ENCODE measurements around the gene GCSAM. TPM values are rescaled to one million over a fixed set of nuclear protein-coding genes. Genes with fewer than 3 reads are reported as not detected.

GCSAM gene
- total and polyA plus RNA-seq, 2 donors (not counting 3 experiments of a cell fraction or from before 2014, with no cell fraction given), result not detected

GRCh38 chr3:112085735-112086075, 47.3 kb downstream of the GCSAM start:
- peak overlapping the region; percentile 42 for H2AFZ ChIP-seq (ENCODE audit: low read depth, low read length)
- H3K27ac ChIP-seq (ENCODE audit: insufficient read depth, low read depth, low read length), result no peak overlapping the region
- intact Hi-C loops (cut with micrococcal nuclease) (no loop called here), dilution Hi-C loops (cut with MboI; ENCODE audit: extremely low pct_ligation_motif_present, low sequenced_read_pairs) (no loop called here)
- no peaks in the 10 kb centered on the region for H3K79me2 ChIP-seq (ENCODE audit: control insufficient read depth, insufficient read depth, low read length)
- FAIRE-seq (peak; percentile 53), DNase-seq (ENCODE audit: low read depth, low spot score) (no peak)
- peak overlapping the region; percentile 74 for H3K4me2 ChIP-seq (ENCODE audit: insufficient read depth, low read length)
- no peak overlapping the region for H3K9ac ChIP-seq (replicated peaks; ENCODE audit: extremely low read depth, insufficient read depth, low read length)
- H3K9me1 ChIP-seq (replicated peaks; ENCODE audit: control insufficient read depth, extremely low read depth, insufficient read depth, low read length), result no peaks in the 10 kb centered on the region
- no peaks in the 10 kb centered on the region for H4K20me1 ChIP-seq (replicated peaks; ENCODE audit: control insufficient read depth, extremely low read depth, insufficient read depth, low read length)
- TF ChIP-seq FOS (IDR thresholded peaks at IDR 0.05; ENCODE audit: borderline replicate concordance, insufficient read depth, low read length) (no peak), JUN (IDR thresholded peaks at IDR 0.05; ENCODE audit: borderline replicate concordance, insufficient read depth, insufficient read length, low read depth) (no peak), MAX (IDR thresholded peaks at IDR 0.05; ENCODE audit: insufficient read depth, insufficient read length) (no peak), CTCF (IDR thresholded peaks at IDR 0.05; ENCODE audit: extremely low read depth in 1 of 2, insufficient read depth in 1 of 2, low read depth in 1 of 2, low read length in 2 of 2) (no peak), MYC (IDR thresholded peaks at IDR 0.05; ENCODE audit: low read depth, low read length) (no peak), EZH2 (IDR thresholded peaks at IDR 0.05; ENCODE audit: borderline replicate concordance, low read depth, low read length, severe bottlenecking) (no peak), POLR2AphosphoS5 (IDR thresholded peaks at IDR 0.05; ENCODE audit: insufficient read depth, low read depth, low read length) (no peak), POLR2A (IDR thresholded peaks at IDR 0.05; ENCODE audit: low read depth, low read length) (no peak), GATA2 (IDR thresholded peaks at IDR 0.05; ENCODE audit: insufficient read depth, insufficient read length, low read depth, low read length) (no peak)
- H3K4me1 ChIP-seq (ENCODE audit: control insufficient read depth, extremely low read depth, insufficient read depth, low read length), result peaks cover 13% of the 10 kb centered on the region
- no peaks in the 10 kb centered on the region for H3K27me3 ChIP-seq (ENCODE audit: control insufficient read depth in 2 of 2, insufficient read depth in 2 of 2, low read length in 2 of 2)
- peak overlapping the region in 2 of 3 experiments; percentile 46 to 70 for H3K4me3 ChIP-seq (replicated peaks in 1 of 3; ENCODE audit: insufficient read depth in 1 of 3, low read depth in 1 of 3, low read length in 3 of 3)
- ChIA-PET CTCF (interaction anchor here (1.8 to 1.9 kb wide), 2 partner anchors 12 to 26 kb away, joined by 7 to 13 read pairs; no protein-coding TSS in a partner anchor), POLR2A (no interaction called here)
- H3K9me3 ChIP-seq (replicated peaks; ENCODE audit: control insufficient read depth, insufficient read depth, low read length), result no peaks in the 10 kb centered on the region
- BruUV-seq (replicated peaks), result no TSS peak
- no peaks in the 10 kb centered on the region for H3K36me3 ChIP-seq (ENCODE audit: control insufficient read depth in 2 of 2, extremely low read depth in 1 of 2, insufficient read depth in 2 of 2, low read length in 2 of 2)

Data from endothelial cell of umbilical vein (primary cell).